A673 (cell line): ENCODE data around the gene C1QTNF8.

ENCODE experiments used
- EZH2 ChIP-seq: fragments of 200-600 bp; sonication (generic); IDR thresholded peaks from 2 replicates; pipeline ENCODE4 v1.6.1; 2017; ENCODE audit warnings: borderline replicate concordance, low read depth, mild to moderate bottlenecking, mixed read lengths, antibody characterized with exemption, low read length; ENCODE audit not compliant: poor library complexity, severe bottlenecking
- TF ChIP-seq, protein P1 (sequence below): fragments of 300-800, 200-600 bp; sonication (generic); conservative IDR thresholded peaks from 2 replicates; pipeline ENCODE4 v1.5.1; 2017; ENCODE audit warnings: low read depth, mild to moderate bottlenecking, antibody characterized with exemption, low read length, moderate library complexity, mixed read lengths

DNA sequence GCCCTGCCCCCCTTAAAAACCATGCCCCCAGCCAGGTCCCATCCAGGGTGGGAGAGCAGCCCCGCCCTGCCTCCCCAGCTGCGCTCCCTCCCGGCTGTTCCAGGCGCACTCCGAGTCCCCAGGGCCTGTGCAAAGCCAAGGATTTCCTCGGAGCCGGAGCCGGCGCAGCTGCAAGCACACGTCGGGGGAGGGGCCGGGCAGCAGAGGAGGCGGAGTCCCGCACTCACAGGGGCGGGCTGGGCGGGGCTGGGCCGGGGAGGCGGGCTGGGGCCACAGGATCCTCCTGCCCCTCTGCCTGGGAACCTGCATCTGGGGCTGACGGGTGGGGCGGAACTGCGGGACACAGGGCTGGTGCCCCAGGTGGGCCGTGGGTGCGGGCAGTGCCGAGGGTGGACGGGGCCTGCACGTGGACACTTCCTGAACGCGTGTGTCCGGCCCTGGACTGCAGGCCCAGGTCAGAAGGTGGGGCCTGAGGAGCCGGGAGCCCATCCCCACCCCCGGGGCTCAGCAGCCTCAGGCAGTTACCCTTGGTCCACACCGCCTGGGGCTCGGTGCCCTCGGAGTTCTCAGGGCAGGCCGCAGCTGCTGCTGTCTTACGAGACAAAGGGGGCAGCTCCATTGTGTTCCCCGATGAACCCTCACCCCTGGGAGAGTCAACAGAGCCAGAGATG is 47.5 kb downstream of the C1QTNF8 start:
- TF ChIP-seq, protein P1, sequence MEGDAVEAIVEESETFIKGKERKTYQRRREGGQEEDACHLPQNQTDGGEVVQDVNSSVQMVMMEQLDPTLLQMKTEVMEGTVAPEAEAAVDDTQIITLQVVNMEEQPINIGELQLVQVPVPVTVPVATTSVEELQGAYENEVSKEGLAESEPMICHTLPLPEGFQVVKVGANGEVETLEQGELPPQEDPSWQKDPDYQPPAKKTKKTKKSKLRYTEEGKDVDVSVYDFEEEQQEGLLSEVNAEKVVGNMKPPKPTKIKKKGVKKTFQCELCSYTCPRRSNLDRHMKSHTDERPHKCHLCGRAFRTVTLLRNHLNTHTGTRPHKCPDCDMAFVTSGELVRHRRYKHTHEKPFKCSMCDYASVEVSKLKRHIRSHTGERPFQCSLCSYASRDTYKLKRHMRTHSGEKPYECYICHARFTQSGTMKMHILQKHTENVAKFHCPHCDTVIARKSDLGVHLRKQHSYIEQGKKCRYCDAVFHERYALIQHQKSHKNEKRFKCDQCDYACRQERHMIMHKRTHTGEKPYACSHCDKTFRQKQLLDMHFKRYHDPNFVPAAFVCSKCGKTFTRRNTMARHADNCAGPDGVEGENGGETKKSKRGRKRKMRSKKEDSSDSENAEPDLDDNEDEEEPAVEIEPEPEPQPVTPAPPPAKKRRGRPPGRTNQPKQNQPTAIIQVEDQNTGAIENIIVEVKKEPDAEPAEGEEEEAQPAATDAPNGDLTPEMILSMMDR = no peak
- TF ChIP-seq EZH2 = no peak
